ENCODE data around the gene SPTLC3. TPM values are rescaled to one million over a fixed set of nuclear protein-coding genes. Genes with fewer than 3 reads are reported as not detected.

Gene SPTLC3
- total RNA-seq, 1 donor from 2014 or later: 0.41 TPM

- Mint-ChIP-seq H3K27me3 (ENCODE audit: unreplicated experiment) (peaks cover 2% of the 10 kb centered on the region), H3K27ac (ENCODE audit: unreplicated experiment) (no peak overlapping the region), H3K4me3 (ENCODE audit: unreplicated experiment) (no peak overlapping the region), H3K9me3 (ENCODE audit: unreplicated experiment) (no peaks in the 10 kb centered on the region), H3K36me3 (ENCODE audit: low read depth, unreplicated experiment) (no peaks in the 10 kb centered on the region), H3K4me1 (ENCODE audit: unreplicated experiment) (peaks cover 8% of the 10 kb centered on the region)
- no peak for TF ChIP-seq CTCF (IDR thresholded peaks at IDR 0.05; ENCODE audit: unreplicated experiment)
- DNase-seq (ENCODE audit: low spot score): no peak
Observed at GRCh38 chr20:13166437-13166836, 157.7 kb downstream of the SPTLC3 start.

- no peak for TF ChIP-seq CTCF (IDR thresholded peaks at IDR 0.05; ENCODE audit: unreplicated experiment)
- Mint-ChIP-seq H3K36me3 (ENCODE audit: low read depth, unreplicated experiment) (no peaks in the 10 kb centered on the region), H3K4me1 (ENCODE audit: unreplicated experiment) (peaks cover 6% of the 10 kb centered on the region), H3K4me3 (ENCODE audit: unreplicated experiment) (no peak overlapping the region), H3K27me3 (ENCODE audit: unreplicated experiment) (peaks cover 2% of the 10 kb centered on the region), H3K27ac (ENCODE audit: unreplicated experiment) (no peak overlapping the region), H3K9me3 (ENCODE audit: unreplicated experiment) (no peaks in the 10 kb centered on the region)
- no peak for DNase-seq (ENCODE audit: low spot score)
Observed at GRCh38 chr20:13169086-13169485, 160.3 kb downstream of the SPTLC3 start.

- Mint-ChIP-seq H3K27me3 (ENCODE audit: unreplicated experiment) (peaks cover 2% of the 10 kb centered on the region), H3K4me3 (ENCODE audit: unreplicated experiment) (no peak overlapping the region), H3K9me3 (ENCODE audit: unreplicated experiment) (no peaks in the 10 kb centered on the region), H3K36me3 (ENCODE audit: low read depth, unreplicated experiment) (no peaks in the 10 kb centered on the region), H3K27ac (ENCODE audit: unreplicated experiment) (no peak overlapping the region), H3K4me1 (ENCODE audit: unreplicated experiment) (no peaks in the 10 kb centered on the region)
- DNase-seq (ENCODE audit: low spot score): no peak
- TF ChIP-seq CTCF (IDR thresholded peaks at IDR 0.05; ENCODE audit: unreplicated experiment): no peak
Observed at GRCh38 chr20:13170771-13171170, 162.0 kb downstream of the SPTLC3 start.

GRCh38 chr20:13173201-13173600, 164.4 kb downstream of the SPTLC3 start:
- Mint-ChIP-seq H3K4me3 (ENCODE audit: unreplicated experiment) (no peak overlapping the region), H3K27me3 (ENCODE audit: unreplicated experiment) (peaks cover 2% of the 10 kb centered on the region), H3K27ac (ENCODE audit: unreplicated experiment) (no peak overlapping the region), H3K9me3 (ENCODE audit: unreplicated experiment) (no peaks in the 10 kb centered on the region), H3K36me3 (ENCODE audit: low read depth, unreplicated experiment) (no peaks in the 10 kb centered on the region), H3K4me1 (ENCODE audit: unreplicated experiment) (no peaks in the 10 kb centered on the region)
- no peak for TF ChIP-seq CTCF (IDR thresholded peaks at IDR 0.05; ENCODE audit: unreplicated experiment)
- DNase-seq (ENCODE audit: low spot score): no peak

GRCh38 chr20:13174402-13174801, 165.6 kb downstream of the SPTLC3 start:
- H3K4me3 Mint-ChIP-seq (ENCODE audit: unreplicated experiment): no peak overlapping the region
- no peak overlapping the region for H3K27ac Mint-ChIP-seq (ENCODE audit: unreplicated experiment)
- H3K27me3 Mint-ChIP-seq (ENCODE audit: unreplicated experiment): no peaks in the 10 kb centered on the region

More at GRCh38 chr20:13174402-13174801, 165.6 kb downstream of the SPTLC3 start:
- Mint-ChIP-seq H3K36me3 (ENCODE audit: low read depth, unreplicated experiment) (no peaks in the 10 kb centered on the region), H3K4me1 (ENCODE audit: unreplicated experiment) (no peaks in the 10 kb centered on the region), H3K9me3 (ENCODE audit: unreplicated experiment) (no peaks in the 10 kb centered on the region)
- no peak for TF ChIP-seq CTCF (IDR thresholded peaks at IDR 0.05; ENCODE audit: unreplicated experiment)
- DNase-seq (ENCODE audit: low spot score): no peak
